ENCODE measurements around the gene STAM2. TPM values are rescaled to one million over a fixed set of nuclear protein-coding genes. Genes with fewer than 3 reads are reported as not detected.
"Not testable (repeated sequence)": the region's sequence is repeated elsewhere in the genome, so short reads cannot be mapped to it uniquely, and the experiment has no call there.

STAM2 gene
- total RNA-seq, 6 experiments from 2014 or later: 12.1 to 18.6 (median 14.2) TPM

DNA sequence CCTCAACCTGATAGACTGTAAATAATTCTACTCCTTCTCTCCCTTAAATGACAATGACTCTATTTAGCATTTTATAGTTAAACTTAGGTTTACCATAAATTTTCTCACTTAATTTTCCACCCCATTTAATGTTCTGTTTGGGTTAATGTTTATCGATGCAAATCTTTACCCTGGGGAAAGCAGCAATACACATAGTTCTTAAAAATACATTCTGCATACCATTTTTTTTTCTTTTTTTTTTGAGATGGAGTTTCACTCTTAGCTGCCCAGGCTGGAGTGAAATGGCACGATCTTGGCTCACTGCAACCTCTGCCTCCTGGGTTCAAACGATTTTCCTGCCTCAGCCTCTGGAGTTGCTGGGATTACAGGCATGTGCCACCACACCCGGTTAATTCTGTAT, 14.0 kb downstream of the STAM2 start:
- Histone ChIP-seq H3K4me3 (no peak overlapping the region), H3K9me3 (no peaks in the 10 kb centered on the region), H3K27me3 (no peaks in the 10 kb centered on the region), H3K36me3 (no peaks in the 10 kb centered on the region), H3K27ac (no peak overlapping the region), H3K4me1 (peaks cover 0 to 5% (median 0%) of the 10 kb centered on the region in 4 donors)
- no peak for TF ChIP-seq POLR2A (IDR thresholded peaks at IDR 0.05)
- TF ChIP-seq CTCF (IDR thresholded peaks at IDR 0.05): no peak
- ATAC-seq: no peak
- intact Hi-C loops (cut with DNase I): no loop called here
- 100% methylated on average over 2 of the region's 4 CpGs for WGBS (ENCODE audit: insufficient coverage, low coverage, low lambda C conversion rate, missing lambda C conversion rate)
- DNase-seq: no peak

- H3K9me3 ChIP-seq; H3K27me3 ChIP-seq; DNase-seq; ATAC-seq; intact Hi-C loops (cut with DNase I); H3K4me3 ChIP-seq; H3K27ac ChIP-seq; H3K36me3 ChIP-seq; H3K4me1 ChIP-seq: not testable (repeated sequence)
- no CpG with 5 or more reads among the region's 31 CpGs for WGBS (ENCODE audit: insufficient coverage, low coverage, low lambda C conversion rate, missing lambda C conversion rate)
These were observed 15.2 kb downstream of the STAM2 start for GRCh38 chr2:152160378-152160777.

GRCh38 chr2:152157253-152157652, 18.3 kb downstream of the STAM2 start:
- Histone ChIP-seq H3K4me3 (no peak overlapping the region), H3K27me3 (no peaks in the 10 kb centered on the region), H3K4me1 (no peaks in the 10 kb centered on the region), H3K9me3 (no peaks in the 10 kb centered on the region), H3K36me3 (no peaks in the 10 kb centered on the region), H3K27ac (no peak overlapping the region)
- ATAC-seq (no peak), DNase-seq (no peak)
- intact Hi-C loops (cut with DNase I): no loop called here
- TF ChIP-seq POLR2A (IDR thresholded peaks at IDR 0.05): no peak
- TF ChIP-seq CTCF (IDR thresholded peaks at IDR 0.05): no peak
- WGBS (ENCODE audit: insufficient coverage, low coverage, low lambda C conversion rate, missing lambda C conversion rate): 100% methylated on average over 1 of the region's 1 CpG

- no peak for DNase-seq
- no peaks in the 10 kb centered on the region for H3K27me3 ChIP-seq
These were observed 20.4 kb downstream of the STAM2 start for GRCh38 chr2:152155209-152155608.

DNA sequence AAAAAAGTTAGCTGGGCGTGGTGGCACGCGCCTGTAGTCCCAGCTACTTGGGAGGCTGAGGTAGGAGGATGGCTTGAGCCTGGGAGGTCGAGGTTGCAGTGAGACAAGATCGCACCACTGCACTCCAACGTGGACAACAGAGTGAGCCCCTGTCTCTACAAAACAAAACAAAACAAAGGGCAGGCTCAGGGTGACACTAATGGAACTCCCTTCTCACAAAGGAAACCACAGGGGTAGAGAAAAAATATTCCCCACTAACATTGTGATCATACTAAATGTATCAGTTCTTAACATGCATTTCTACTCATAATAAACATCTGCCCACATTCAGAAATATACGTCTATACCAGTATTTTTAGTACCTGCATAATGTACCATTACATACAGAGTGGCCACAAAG, 21.1 kb downstream of the STAM2 start:
- Histone ChIP-seq H3K4me3 (no peak overlapping the region), H3K9me3 (no peaks in the 10 kb centered on the region), H3K27ac (no peak overlapping the region), H3K36me3 (no peaks in the 10 kb centered on the region), H3K4me1 (no peaks in the 10 kb centered on the region), H3K27me3 (no peaks in the 10 kb centered on the region)
- 87% methylated on average over 6 of the region's 7 CpGs for WGBS (ENCODE audit: insufficient coverage, low coverage, low lambda C conversion rate, missing lambda C conversion rate)
- no peak for ATAC-seq
- DNase-seq: no peak
- intact Hi-C loops (cut with DNase I): no loop called here
- TF ChIP-seq POLR2A (IDR thresholded peaks at IDR 0.05): no peak
- TF ChIP-seq CTCF (IDR thresholded peaks at IDR 0.05): no peak

More at GRCh38 chr2:152155209-152155608, 20.4 kb downstream of the STAM2 start:
- Histone ChIP-seq H3K4me3 (no peak overlapping the region), H3K9me3 (no peaks in the 10 kb centered on the region), H3K27ac (no peak overlapping the region), H3K36me3 (no peaks in the 10 kb centered on the region), H3K4me1 (no peaks in the 10 kb centered on the region)
- intact Hi-C loops (cut with DNase I): no loop called here
- 58% methylated on average over 4 of the region's 4 CpGs for WGBS (ENCODE audit: insufficient coverage, low coverage, low lambda C conversion rate, missing lambda C conversion rate)
- ATAC-seq: no peak
- no peak for TF ChIP-seq POLR2A (IDR thresholded peaks at IDR 0.05)
- no peak for TF ChIP-seq CTCF (IDR thresholded peaks at IDR 0.05)
